Activated CD4-positive, alpha-beta memory T cell treated with anti-CD3 and anti-CD28 coated beads for 36 hours (primary cell): ENCODE data around the gene CRTC3. TPM values are rescaled to one million over a fixed set of nuclear protein-coding genes. Genes with fewer than 3 reads are reported as not detected.

Source experiments
- CTCF ChIA-PET: fragments of 350-600 bp; sonication (Branson Sonifier 250); formaldehyde crosslinking; loops from one replicate; lab custom pipeline; 2021; ENCODE audit warnings: antibody characterized with exemption, inconsistent platforms; lab: Charles Lee
- POLR2A ChIA-PET: fragments of 350-600 bp; sonication (Branson Sonifier 250); formaldehyde crosslinking; loops from one replicate; lab custom pipeline; 2021; ENCODE audit warnings: antibody characterized with exemption; lab: Charles Lee
- DNase-seq: peaks from one replicate; pipeline ENCODE4 v3.0.0-alpha.2; 2020
- H3K27ac Mint-ChIP-seq: one replicate; pipeline ENCODE4 v1.8.0; 2021; ENCODE audit warnings: mixed read lengths
- H3K27me3 Mint-ChIP-seq: one replicate; pipeline ENCODE4 v1.8.0; 2021; ENCODE audit warnings: mixed read lengths
- H3K36me3 Mint-ChIP-seq: one replicate; pipeline ENCODE4 v1.8.0; 2021; ENCODE audit warnings: mixed read lengths
- H3K4me1 Mint-ChIP-seq: one replicate; pipeline ENCODE4 v1.8.0; 2021; ENCODE audit warnings: low read depth, mixed read lengths
- H3K4me3 Mint-ChIP-seq: one replicate; pipeline ENCODE4 v1.8.0; 2021; ENCODE audit warnings: mild to moderate bottlenecking, mixed read lengths
- H3K9me3 Mint-ChIP-seq: one replicate; pipeline ENCODE4 v1.8.0; 2021; ENCODE audit warnings: mixed read lengths
- intact Hi-C: fragments of 100-400 bp; cut with micrococcal nuclease; formaldehyde crosslinking; loops from one replicate; pipeline ENCODE4 v1.15.1; 2023
- total RNA-seq, 2 experiments: library from RNA; stranded (reverse); gene quantifications; one replicate each; pipeline ENCODE4 v1.2.3, GENCODE V29; 2021

Gene CRTC3
- total RNA-seq, 2 experiments from 2014 or later: 34.7 to 37.8 TPM

GRCh38 chr15:90550919-90551318, 21.2 kb downstream of the CRTC3 start:
- no peak overlapping the region for H3K4me3 Mint-ChIP-seq
- H3K27me3 Mint-ChIP-seq: no peaks in the 10 kb centered on the region
- intact Hi-C loops: no loop called here
- POLR2A ChIA-PET: no interaction called here
- H3K36me3 Mint-ChIP-seq: peaks cover 24% of the 10 kb centered on the region
- DNase-seq: no peak
- H3K9me3 Mint-ChIP-seq: no peaks in the 10 kb centered on the region
- H3K4me1 Mint-ChIP-seq: peaks cover 38% of the 10 kb centered on the region
- CTCF ChIA-PET: no interaction called here
- no peak overlapping the region for H3K27ac Mint-ChIP-seq

GRCh38 chr15:90552162-90552928, 22.6 kb downstream of the CRTC3 start:
- Mint-ChIP-seq H3K4me1 (peaks cover 42% of the 10 kb centered on the region), H3K27me3 (no peaks in the 10 kb centered on the region), H3K9me3 (no peaks in the 10 kb centered on the region), H3K36me3 (peaks cover 24% of the 10 kb centered on the region), H3K27ac (no peak overlapping the region), H3K4me3 (no peak overlapping the region)
- intact Hi-C loops: no loop called here
- CTCF ChIA-PET: no interaction called here
- no peak for DNase-seq
- POLR2A ChIA-PET: no interaction called here

GRCh38 chr15:90552929-90553211, 23.1 kb downstream of the CRTC3 start:
- intact Hi-C loops: no loop called here
- Mint-ChIP-seq H3K9me3 (no peaks in the 10 kb centered on the region), H3K27ac (no peak overlapping the region), H3K4me1 (peaks cover 41% of the 10 kb centered on the region), H3K27me3 (no peaks in the 10 kb centered on the region), H3K36me3 (peaks cover 24% of the 10 kb centered on the region), H3K4me3 (no peak overlapping the region)
- POLR2A ChIA-PET: no interaction called here
- no peak for DNase-seq
- CTCF ChIA-PET: no interaction called here

- CTCF ChIA-PET: no interaction called here
- no peak overlapping the region for H3K4me3 Mint-ChIP-seq
Measured at GRCh38 chr15:90553248-90553745, 23.6 kb downstream of the CRTC3 start.

GRCh38 chr15:90557186-90558084, 27.7 kb downstream of the CRTC3 start:
- POLR2A ChIA-PET: interaction anchor here (1.2 kb wide), 1 partner anchor 17 kb away, joined by 3 read pairs; no protein-coding TSS in a partner anchor
- CTCF ChIA-PET: interaction anchor here (0.9 to 1.4 kb wide), 3 partner anchors 47 to 264 kb away, joined by 3 to 5 read pairs (median 5); no protein-coding TSS in a partner anchor
- DNase-seq: no peak
- Mint-ChIP-seq H3K27ac (peak overlapping the region; percentile 16), H3K36me3 (peaks cover 17% of the 10 kb centered on the region), H3K4me1 (peaks cover 62% of the 10 kb centered on the region), H3K4me3 (no peak overlapping the region), H3K9me3 (no peaks in the 10 kb centered on the region), H3K27me3 (no peaks in the 10 kb centered on the region)
- intact Hi-C loops: no loop called here

More at GRCh38 chr15:90553248-90553745, 23.6 kb downstream of the CRTC3 start:
- intact Hi-C loops: no loop called here
- Mint-ChIP-seq H3K9me3 (no peaks in the 10 kb centered on the region), H3K27ac (no peak overlapping the region), H3K4me1 (peaks cover 41% of the 10 kb centered on the region), H3K27me3 (no peaks in the 10 kb centered on the region), H3K36me3 (peaks cover 24% of the 10 kb centered on the region)
- POLR2A ChIA-PET: no interaction called here
- no peak for DNase-seq

- Mint-ChIP-seq H3K9me3 (no peaks in the 10 kb centered on the region), H3K4me1 (peaks cover 66% of the 10 kb centered on the region), H3K36me3 (peaks cover 17% of the 10 kb centered on the region), H3K4me3 (no peak overlapping the region), H3K27ac (no peak overlapping the region), H3K27me3 (no peaks in the 10 kb centered on the region)
- intact Hi-C loops: no loop called here
- DNase-seq: no peak
- POLR2A ChIA-PET: no interaction called here
- CTCF ChIA-PET: no interaction called here
Measured at GRCh38 chr15:90558171-90558573, 28.4 kb downstream of the CRTC3 start.

- POLR2A ChIA-PET: no interaction called here
- Mint-ChIP-seq H3K36me3 (peaks cover 12% of the 10 kb centered on the region), H3K4me3 (no peak overlapping the region), H3K4me1 (peaks cover 71% of the 10 kb centered on the region), H3K27ac (no peak overlapping the region), H3K27me3 (no peaks in the 10 kb centered on the region), H3K9me3 (no peaks in the 10 kb centered on the region)
- no peak for DNase-seq
- intact Hi-C loops: no loop called here
- CTCF ChIA-PET: no interaction called here
Measured at GRCh38 chr15:90559119-90559518, 29.4 kb downstream of the CRTC3 start.

GRCh38 chr15:90560229-90560776, 30.6 kb downstream of the CRTC3 start:
- Mint-ChIP-seq H3K27ac (no peak overlapping the region), H3K9me3 (no peaks in the 10 kb centered on the region), H3K36me3 (peaks cover 13% of the 10 kb centered on the region), H3K27me3 (no peaks in the 10 kb centered on the region), H3K4me3 (no peak overlapping the region), H3K4me1 (peaks cover 79% of the 10 kb centered on the region)
- POLR2A ChIA-PET: interaction anchor here (1.7 kb wide), 1 partner anchor 30 kb away, joined by 4 read pairs; no protein-coding TSS in a partner anchor
- no peak for DNase-seq
- CTCF ChIA-PET: interaction anchor here (1.6 kb wide), 1 partner anchor 30 kb away, joined by 3 read pairs; no protein-coding TSS in a partner anchor
- intact Hi-C loops: loop anchor here (2.0 kb wide), 1 partner anchor 14 kb away; no protein-coding TSS in a partner anchor

- ChIA-PET POLR2A (interaction anchor here (0.5 to 1.7 kb wide), 3 partner anchors 7 to 31 kb away, joined by 3 to 4 read pairs (median 4); no protein-coding TSS in a partner anchor), CTCF (interaction anchor here (0.6 to 1.9 kb wide), 6 partner anchors 11 to 268 kb away, joined by 3 to 8 read pairs (median 4); partner anchors contain the start of gene BLM)
- peak; percentile 53 for DNase-seq
- H3K4me3 Mint-ChIP-seq: no peak overlapping the region
- peaks cover 84% of the 10 kb centered on the region for H3K4me1 Mint-ChIP-seq
- no peaks in the 10 kb centered on the region for H3K27me3 Mint-ChIP-seq
- intact Hi-C loops: loop anchor here (1.0 to 2.0 kb wide), 2 partner anchors 13 to 15 kb away; no protein-coding TSS in a partner anchor
- peaks cover 16% of the 10 kb centered on the region for H3K36me3 Mint-ChIP-seq
- no peaks in the 10 kb centered on the region for H3K9me3 Mint-ChIP-seq
- H3K27ac Mint-ChIP-seq: peak overlapping the region; percentile 70
Measured at GRCh38 chr15:90561344-90562244, 31.9 kb downstream of the CRTC3 start.

GRCh38 chr15:90562669-90563068, 32.9 kb downstream of the CRTC3 start:
- H3K9me3 Mint-ChIP-seq: no peaks in the 10 kb centered on the region
- POLR2A ChIA-PET: no interaction called here
- intact Hi-C loops: loop anchor here (1.0 kb wide), 1 partner anchor 12 kb away; no protein-coding TSS in a partner anchor
- H3K27me3 Mint-ChIP-seq: no peaks in the 10 kb centered on the region
- peaks cover 82% of the 10 kb centered on the region for H3K4me1 Mint-ChIP-seq
- DNase-seq: no peak
- no peak overlapping the region for H3K4me3 Mint-ChIP-seq
- CTCF ChIA-PET: interaction anchor here (1.2 to 2.1 kb wide), 5 partner anchors 40 to 243 kb away, joined by 3 to 8 read pairs (median 5); partner anchors contain the start of gene BLM
- H3K27ac Mint-ChIP-seq: peak overlapping the region; percentile 70
- H3K36me3 Mint-ChIP-seq: peaks cover 16% of the 10 kb centered on the region

GRCh38 chr15:90563463-90563862, 33.7 kb downstream of the CRTC3 start:
- Mint-ChIP-seq H3K27me3 (no peaks in the 10 kb centered on the region), H3K36me3 (peaks cover 15% of the 10 kb centered on the region), H3K9me3 (no peaks in the 10 kb centered on the region), H3K4me3 (no peak overlapping the region), H3K27ac (peak overlapping the region; percentile 76), H3K4me1 (peaks cover 80% of the 10 kb centered on the region)
- ChIA-PET CTCF (interaction anchor here (1.6 to 2.1 kb wide), 2 partner anchors 40 to 243 kb away, joined by 4 to 7 read pairs; no protein-coding TSS in a partner anchor), POLR2A (interaction anchor here (0.9 kb wide), 1 partner anchor 9 kb away, joined by 3 read pairs; no protein-coding TSS in a partner anchor)
- intact Hi-C loops: no loop called here
- no peak for DNase-seq
